Measurements from ENCODE around the gene MOGAT1.
"Not testable (repeated sequence)": the region's sequence is repeated elsewhere in the genome, so short reads cannot be mapped to it uniquely, and the experiment has no call there.

The MOGAT1 gene

GRCh38 chr2:222710736-222711135, 39.3 kb downstream of the MOGAT1 start:
- no peak overlapping the region for H3K27ac ChIP-seq
- TF ChIP-seq ZFX (IDR thresholded peaks at IDR 0.05; ENCODE audit: borderline replicate concordance) (no peak), CTCF (IDR thresholded peaks at IDR 0.05) (no peak)

DNA sequence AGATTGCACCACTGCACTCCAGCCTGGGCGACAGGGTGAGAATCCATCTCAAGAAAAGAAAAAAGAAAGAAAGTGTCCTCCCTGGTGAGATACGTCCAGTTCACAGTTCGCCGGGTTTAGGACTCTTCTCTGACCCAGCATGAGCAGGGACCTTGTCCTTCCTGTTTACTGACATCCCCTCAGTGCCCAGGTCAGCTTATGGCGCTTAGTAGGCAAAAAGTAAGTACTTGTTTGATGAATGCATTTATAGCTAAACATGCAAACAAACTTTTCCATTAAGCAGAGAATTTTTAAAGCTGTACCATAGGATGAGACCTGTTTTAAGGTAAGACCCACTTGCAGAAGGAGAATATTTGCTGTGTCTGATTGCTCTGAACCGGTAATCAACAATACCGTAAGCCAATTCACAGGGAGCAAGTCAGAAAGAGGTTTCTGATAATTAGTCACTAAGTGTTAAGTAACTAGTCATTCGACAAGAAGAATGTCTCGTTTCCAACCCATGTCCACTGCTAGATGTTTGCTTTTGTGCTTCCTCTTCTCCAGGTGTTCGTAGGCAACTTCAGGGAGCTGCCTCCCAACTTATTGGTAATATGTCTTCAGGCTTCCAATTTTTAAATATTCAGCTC, 40.0 kb downstream of the MOGAT1 start:
- H3K27ac ChIP-seq: no peak overlapping the region
- no peak for TF ChIP-seq CTCF (IDR thresholded peaks at IDR 0.05)
- no peak for TF ChIP-seq ZFX (IDR thresholded peaks at IDR 0.05; ENCODE audit: borderline replicate concordance)

GRCh38 chr2:222713002-222713401, 41.5 kb downstream of the MOGAT1 start:
- H3K27ac ChIP-seq: no peak overlapping the region
- no peak for TF ChIP-seq CTCF (IDR thresholded peaks at IDR 0.05)
- TF ChIP-seq ZFX (IDR thresholded peaks at IDR 0.05; ENCODE audit: borderline replicate concordance): no peak

DNA sequence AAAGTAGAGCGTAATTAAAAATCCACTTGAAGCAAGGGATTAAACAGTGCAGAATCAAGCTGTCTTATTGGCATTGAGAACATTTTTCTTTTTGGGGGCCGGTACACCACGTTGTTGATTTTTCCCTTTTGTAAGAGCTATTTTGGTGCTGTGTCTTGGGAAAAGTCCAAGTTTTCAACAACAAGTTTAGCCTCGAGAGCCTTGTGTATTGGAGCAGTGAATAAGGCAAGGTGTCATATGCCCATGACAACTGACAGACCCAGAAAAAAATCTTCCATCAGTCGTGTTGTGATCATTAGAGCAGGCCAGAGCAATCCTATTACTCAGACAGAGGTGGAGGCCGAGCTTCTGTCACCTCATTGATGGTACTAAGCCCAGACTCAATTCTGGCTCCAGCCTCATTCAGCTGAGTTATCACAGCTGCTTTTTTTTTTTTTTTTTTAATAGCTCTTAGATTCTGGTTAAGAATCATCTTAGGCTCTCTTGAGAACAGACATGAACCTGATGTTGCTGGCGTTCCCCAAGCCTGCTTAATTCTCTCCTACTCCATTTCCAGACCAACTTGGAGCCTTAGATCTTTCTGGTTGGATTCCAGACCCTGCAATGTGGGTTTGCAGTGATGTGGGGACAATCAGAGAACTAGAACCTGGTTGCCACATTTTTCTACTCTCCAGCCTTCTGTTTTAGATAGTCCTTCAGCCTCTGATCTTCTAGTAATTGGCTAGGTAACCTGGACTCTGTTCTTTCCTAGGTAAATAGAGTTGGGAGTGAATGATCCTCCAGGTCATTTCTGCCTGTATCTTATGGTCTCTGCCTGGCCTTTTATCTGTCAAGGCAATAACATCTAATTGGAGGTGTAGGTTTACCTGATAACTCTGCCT, 43.1 kb downstream of the MOGAT1 start:
- no peak overlapping the region for H3K27ac ChIP-seq
- TF ChIP-seq ZFX (IDR thresholded peaks at IDR 0.05; ENCODE audit: borderline replicate concordance) (no peak), CTCF (IDR thresholded peaks at IDR 0.05) (no peak)

DNA sequence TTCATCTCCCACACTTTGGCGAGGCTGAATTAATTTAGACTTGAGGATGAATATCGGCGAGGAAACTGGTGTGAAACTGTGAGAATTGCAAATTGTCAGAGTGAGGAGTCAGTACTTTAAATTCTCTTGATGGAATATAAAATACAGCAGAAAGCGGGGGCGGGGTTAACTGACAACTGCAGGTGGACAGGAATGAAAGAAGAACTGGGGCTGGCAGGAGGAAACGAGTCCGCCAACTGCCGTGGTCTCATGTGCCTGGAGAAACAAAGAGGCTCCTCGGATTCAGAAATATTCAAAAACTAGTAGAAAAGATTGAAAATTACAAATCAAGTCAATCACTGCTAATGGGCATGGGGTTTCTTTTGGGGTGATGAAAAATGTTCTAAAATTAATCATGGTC, 44.3 kb downstream of the MOGAT1 start:
- TF ChIP-seq CTCF (IDR thresholded peaks at IDR 0.05): no peak

GRCh38 chr2:222719787-222720186, 48.3 kb downstream of the MOGAT1 start:
- not testable (repeated sequence) for H3K27ac ChIP-seq

More for the DNA sequence above, 44.3 kb downstream of the MOGAT1 start:
- H3K27ac ChIP-seq: no peak overlapping the region

GRCh38 chr2:222721597-222721996, 50.1 kb downstream of the MOGAT1 start:
- not testable (repeated sequence) for H3K27ac ChIP-seq

DNA sequence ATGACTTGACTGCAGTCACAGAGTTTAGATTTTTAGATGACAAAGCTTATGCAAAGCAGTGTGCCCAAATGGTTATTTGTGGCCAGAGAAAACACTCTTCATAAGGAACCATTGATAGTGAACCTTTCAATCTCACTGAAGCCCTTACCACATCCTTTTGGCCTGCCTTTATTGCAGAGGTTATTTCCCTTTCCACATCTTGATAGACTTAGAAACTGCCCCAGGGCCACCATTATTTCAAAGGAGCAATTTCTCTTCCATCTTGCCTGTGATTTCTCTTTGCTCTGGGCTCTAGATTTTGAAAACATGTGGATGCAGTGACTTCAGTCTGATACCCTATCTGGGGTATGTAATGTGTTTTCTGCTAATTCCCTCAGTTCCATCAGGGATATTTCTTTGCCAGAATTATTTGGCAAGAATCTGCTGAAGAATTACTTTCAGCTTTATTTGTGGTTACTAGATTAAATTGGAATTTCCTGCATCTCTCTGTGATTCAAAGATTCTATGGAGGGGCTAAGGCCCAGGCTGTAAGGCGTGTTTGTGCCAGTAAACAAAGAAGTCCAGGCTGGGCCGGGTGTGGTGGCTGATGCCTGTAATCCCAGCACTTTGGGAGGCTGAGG, 51.0 kb downstream of the MOGAT1 start:
- H3K27ac ChIP-seq: no peak overlapping the region
- TF ChIP-seq ZFX (IDR thresholded peaks at IDR 0.05; ENCODE audit: borderline replicate concordance) (no peak), CTCF (IDR thresholded peaks at IDR 0.05) (no peak)

Data from 22Rv1 (cell line).